ENCODE results near the gene GNAT1. TPM values are rescaled to one million over a fixed set of nuclear protein-coding genes. Genes with fewer than 3 reads are reported as not detected.

GNAT1 gene
- total and polyA plus RNA-seq, 2 of the 13 experiments (the other 11 are each of a cell fraction or from before 2014, with no cell fraction given): 0.15 TPM; not detected in 1

DNA sequence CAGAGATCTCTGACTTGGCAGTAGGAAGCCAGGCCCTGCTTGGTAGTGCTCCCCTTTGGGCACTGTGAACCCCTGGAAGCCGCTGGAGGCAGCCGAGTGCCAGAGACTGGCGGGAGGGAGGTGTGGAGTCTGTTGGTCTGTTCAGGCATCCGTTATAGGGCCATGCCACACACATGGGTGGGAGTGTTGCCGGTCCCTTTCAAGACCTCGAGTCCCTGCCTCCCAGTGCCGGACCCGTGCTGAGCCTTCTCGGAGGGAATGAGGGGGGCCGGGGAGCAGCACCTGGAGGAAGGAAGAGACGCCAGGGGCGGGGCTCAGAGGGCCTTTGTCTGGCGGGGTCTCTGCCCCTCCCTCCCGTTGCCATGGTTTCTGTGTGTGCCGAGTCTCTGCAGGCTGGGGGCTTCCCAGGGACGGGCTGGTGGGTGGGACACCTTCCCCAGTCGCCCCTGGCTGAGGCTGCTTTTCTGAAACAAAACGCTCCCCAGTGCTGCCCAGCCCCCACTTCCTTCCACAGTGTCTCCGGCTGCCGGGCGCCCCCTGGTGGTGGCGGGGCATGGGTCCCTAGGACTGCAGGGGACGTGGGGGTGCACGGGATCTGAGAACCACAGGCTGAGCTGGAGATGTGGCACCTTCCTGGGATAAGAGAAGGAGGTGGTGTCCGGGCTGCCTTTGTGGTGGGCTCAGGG, 54.6 kb downstream of the GNAT1 start (continued):
- TF ChIP-seq, protein P1, sequence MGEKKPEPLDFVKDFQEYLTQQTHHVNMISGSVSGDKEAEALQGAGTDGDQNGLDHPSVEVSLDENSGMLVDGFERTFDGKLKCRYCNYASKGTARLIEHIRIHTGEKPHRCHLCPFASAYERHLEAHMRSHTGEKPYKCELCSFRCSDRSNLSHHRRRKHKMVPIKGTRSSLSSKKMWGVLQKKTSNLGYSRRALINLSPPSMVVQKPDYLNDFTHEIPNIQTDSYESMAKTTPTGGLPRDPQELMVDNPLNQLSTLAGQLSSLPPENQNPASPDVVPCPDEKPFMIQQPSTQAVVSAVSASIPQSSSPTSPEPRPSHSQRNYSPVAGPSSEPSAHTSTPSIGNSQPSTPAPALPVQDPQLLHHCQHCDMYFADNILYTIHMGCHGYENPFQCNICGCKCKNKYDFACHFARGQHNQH (CRISPR knock-in tag; IDR thresholded peaks at IDR 0.05): 0 out of 2 replicates have a peak, but pooled peaks have one; percentile 54
- TF ChIP-seq ZNF879 (CRISPR knock-in tag; IDR thresholded peaks at IDR 0.05) (no peak), SP2 (CRISPR knock-in tag; IDR thresholded peaks at IDR 0.05) (no peak), TAF15 (IDR thresholded peaks at IDR 0.05; ENCODE audit: low read depth, low read length, poor library complexity, severe bottlenecking) (no peak), DR1 (CRISPR knock-in tag; IDR thresholded peaks at IDR 0.05) (0 out of 2 replicates have a peak, but pooled peaks have one; percentile 44), RORA (CRISPR knock-in tag; IDR thresholded peaks at IDR 0.05) (no peak), ZFP36 (IDR thresholded peaks at IDR 0.05; ENCODE audit: borderline replicate concordance, low read depth, low read length, partially characterized antibody) (no peak), HMG20A (CRISPR knock-in tag; IDR thresholded peaks at IDR 0.05; ENCODE audit: borderline replicate concordance) (no peak), THAP11 (CRISPR knock-in tag; IDR thresholded peaks at IDR 0.05) (peak; percentile 78), ZZZ3 (CRISPR knock-in tag; IDR thresholded peaks at IDR 0.05; ENCODE audit: borderline replicate concordance) (no peak), ZNF850 (CRISPR knock-in tag; conservative IDR thresholded peaks at IDR 0.05) (no peak), ZNF607 (CRISPR knock-in tag; IDR thresholded peaks at IDR 0.05; ENCODE audit: borderline replicate concordance) (0 out of 2 replicates have a peak, but pooled peaks have one; percentile 38), NONO (IDR thresholded peaks at IDR 0.05) (no peak), NONO (CRISPR knock-in tag; conservative IDR thresholded peaks at IDR 0.05) (peak; percentile 65; the same call in 1 of the 2 replicates), SETDB1 (CRISPR knock-in tag; IDR thresholded peaks at IDR 0.05; ENCODE audit: borderline replicate concordance) (no peak), KMT2A (CRISPR knock-in tag; IDR thresholded peaks at IDR 0.05) (peak; percentile 64; the same call in 1 of the 2 replicates), NCOA2 (CRISPR knock-in tag; IDR thresholded peaks at IDR 0.05) (no peak; the same call in 1 of the 2 replicates), ZMYM3 (CRISPR knock-in tag; IDR thresholded peaks at IDR 0.05) (peak; percentile 25; the same call in 1 of the 2 replicates), MTA3 (CRISPR knock-in tag; IDR thresholded peaks at IDR 0.05) (no peak)
- TF ChIP-seq, protein P2, sequence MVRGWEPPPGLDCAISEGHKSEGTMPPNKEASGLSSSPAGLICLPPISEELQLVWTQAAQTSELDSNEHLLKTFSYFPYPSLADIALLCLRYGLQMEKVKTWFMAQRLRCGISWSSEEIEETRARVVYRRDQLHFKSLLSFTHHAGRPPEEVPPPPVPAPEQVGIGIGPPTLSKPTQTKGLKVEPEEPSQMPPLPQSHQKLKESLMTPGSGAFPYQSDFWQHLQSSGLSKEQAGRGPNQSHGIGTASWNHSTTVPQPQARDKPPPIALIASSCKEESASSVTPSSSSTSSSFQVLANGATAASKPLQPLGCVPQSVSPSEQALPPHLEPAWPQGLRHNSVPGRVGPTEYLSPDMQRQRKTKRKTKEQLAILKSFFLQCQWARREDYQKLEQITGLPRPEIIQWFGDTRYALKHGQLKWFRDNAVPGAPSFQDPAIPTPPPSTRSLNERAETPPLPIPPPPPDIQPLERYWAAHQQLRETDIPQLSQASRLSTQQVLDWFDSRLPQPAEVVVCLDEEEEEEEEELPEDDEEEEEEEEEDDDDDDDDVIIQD (CRISPR knock-in tag; IDR thresholded peaks at IDR 0.05; ENCODE audit: low read depth): no peak
- TF ChIP-seq, protein P3, sequence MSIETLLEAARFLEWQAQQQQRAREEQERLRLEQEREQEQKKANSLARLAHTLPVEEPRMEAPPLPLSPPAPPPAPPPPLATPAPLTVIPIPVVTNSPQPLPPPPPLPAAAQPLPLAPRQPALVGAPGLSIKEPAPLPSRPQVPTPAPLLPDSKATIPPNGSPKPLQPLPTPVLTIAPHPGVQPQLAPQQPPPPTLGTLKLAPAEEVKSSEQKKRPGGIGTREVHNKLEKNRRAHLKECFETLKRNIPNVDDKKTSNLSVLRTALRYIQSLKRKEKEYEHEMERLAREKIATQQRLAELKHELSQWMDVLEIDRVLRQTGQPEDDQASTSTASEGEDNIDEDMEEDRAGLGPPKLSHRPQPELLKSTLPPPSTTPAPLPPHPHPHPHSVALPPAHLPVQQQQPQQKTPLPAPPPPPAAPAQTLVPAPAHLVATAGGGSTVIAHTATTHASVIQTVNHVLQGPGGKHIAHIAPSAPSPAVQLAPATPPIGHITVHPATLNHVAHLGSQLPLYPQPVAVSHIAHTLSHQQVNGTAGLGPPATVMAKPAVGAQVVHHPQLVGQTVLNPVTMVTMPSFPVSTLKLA (IDR thresholded peaks at IDR 0.05): no peak
- TF ChIP-seq, protein P4, sequence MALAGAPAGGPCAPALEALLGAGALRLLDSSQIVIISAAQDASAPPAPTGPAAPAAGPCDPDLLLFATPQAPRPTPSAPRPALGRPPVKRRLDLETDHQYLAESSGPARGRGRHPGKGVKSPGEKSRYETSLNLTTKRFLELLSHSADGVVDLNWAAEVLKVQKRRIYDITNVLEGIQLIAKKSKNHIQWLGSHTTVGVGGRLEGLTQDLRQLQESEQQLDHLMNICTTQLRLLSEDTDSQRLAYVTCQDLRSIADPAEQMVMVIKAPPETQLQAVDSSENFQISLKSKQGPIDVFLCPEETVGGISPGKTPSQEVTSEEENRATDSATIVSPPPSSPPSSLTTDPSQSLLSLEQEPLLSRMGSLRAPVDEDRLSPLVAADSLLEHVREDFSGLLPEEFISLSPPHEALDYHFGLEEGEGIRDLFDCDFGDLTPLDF (CRISPR knock-in tag; IDR thresholded peaks at IDR 0.05): no peak
- TF ChIP-seq, protein P5, sequence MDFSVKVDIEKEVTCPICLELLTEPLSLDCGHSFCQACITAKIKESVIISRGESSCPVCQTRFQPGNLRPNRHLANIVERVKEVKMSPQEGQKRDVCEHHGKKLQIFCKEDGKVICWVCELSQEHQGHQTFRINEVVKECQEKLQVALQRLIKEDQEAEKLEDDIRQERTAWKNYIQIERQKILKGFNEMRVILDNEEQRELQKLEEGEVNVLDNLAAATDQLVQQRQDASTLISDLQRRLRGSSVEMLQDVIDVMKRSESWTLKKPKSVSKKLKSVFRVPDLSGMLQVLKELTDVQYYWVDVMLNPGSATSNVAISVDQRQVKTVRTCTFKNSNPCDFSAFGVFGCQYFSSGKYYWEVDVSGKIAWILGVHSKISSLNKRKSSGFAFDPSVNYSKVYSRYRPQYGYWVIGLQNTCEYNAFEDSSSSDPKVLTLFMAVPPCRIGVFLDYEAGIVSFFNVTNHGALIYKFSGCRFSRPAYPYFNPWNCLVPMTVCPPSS (IDR thresholded peaks at IDR 0.05): no peak

All from HepG2 (cell line).